Right lobe of liver (tissue), 6 donors: ENCODE results near the gene SMIM23. TPM values are rescaled to one million over a fixed set of nuclear protein-coding genes. Genes with fewer than 3 reads are reported as not detected.

ENCODE experiments used
- ATAC-seq, 4 donors: fragments of 200-7000 bp; cut with Tn5 transposase; one replicate each; pipeline ENCODE4 v1.9.1; 2020; ENCODE audit warnings: mild to moderate bottlenecking in 4 of 4, moderate library complexity in 4 of 4
- DNase-seq, 3 donors: peaks; one replicate each; pipeline ENCODE4 v3.0.0-alpha.2; 2020
- H3K27ac ChIP-seq, 3 donors: fragments of 200-600 bp; one replicate each; pipeline ENCODE4 v1.8.0; 2022
- H3K27me3 ChIP-seq, 2 donors: fragments of 200-600 bp; one replicate each; pipeline ENCODE4 v1.8.0; 2022
- H3K36me3 ChIP-seq, 4 donors: fragments of 200-600 bp; sonication (generic) in 1 of 4; one replicate each; pipeline versions ENCODE4 v1.5.1 to v1.8.0; 2017 to 2022; ENCODE audit warnings: control low read depth in 1 of 4
- H3K4me1 ChIP-seq, 4 donors: fragments of 200-600 bp; sonication (generic) in 1 of 4; one replicate each; pipeline versions ENCODE4 v1.5.1 to v1.8.0; 2017 to 2022; ENCODE audit warnings: control low read depth in 1 of 4
- H3K4me3 ChIP-seq, 3 donors: fragments of 200-600 bp; one replicate each; pipeline ENCODE4 v1.8.0; 2022
- H3K9me3 ChIP-seq, 4 donors: fragments of 200-600 bp; sonication (generic) in 1 of 4; one replicate each; pipeline versions ENCODE4 v1.5.1 to v1.8.0; 2017 to 2022; ENCODE audit warnings: control low read depth in 1 of 4
- CTCF ChIP-seq, 4 donors: fragments of 200-600 bp in 3 of 4; fragments of 450-650 bp in 1 of 4; IDR thresholded peaks; one replicate each; pipeline versions ENCODE4 v1.5.1 to v1.8.0; 2016 to 2022; ENCODE audit warnings: antibody characterized with exemption in 4 of 4, mild to moderate bottlenecking in 2 of 4
- POLR2A ChIP-seq: fragments of 450-650 bp; IDR thresholded peaks from one replicate; pipeline ENCODE4 v1.6.1; 2017; ENCODE audit warnings: antibody characterized with exemption, mild to moderate bottlenecking
- WGBS: methylation state at CpG from one replicate; pipeline ENCODE4 v1.1.6; 2018; ENCODE audit warnings: low coverage, low lambda C conversion rate; ENCODE audit not compliant: insufficient coverage; ENCODE audit errors: missing lambda C conversion rate; 5-methylcytosine and 5-hydroxymethylcytosine counted together
- intact Hi-C, 2 donors: fragments of 100-400 bp; cut with DNase I; formaldehyde crosslinking; loops; one replicate each; pipeline versions ENCODE4 v1.11.2 to v1.14.1; 2022
- total RNA-seq, 6 experiments: library from RNA; depleted of rRNA in 2 of 6; stranded (reverse); fragments of >200 nt in 2 of 6; fragmentation: NEBNext Ultra II Directional in 3 of 6; extraction: Animal tissue kit (Norgen Biotek cat#: 25700) in 3 of 6; gene quantifications; one replicate each; pipeline versions ENCODE4 v1.1.0 to v1.2.4, GENCODE V29; 2016 to 2023
- donor health status: DM: no; HTN: yes; CAD: no.
- donor health status: DM: no; HTN: no; CAD: no.
- donor health status: DM: no; HTN: no; CAD: no.
- donor health status: DM: no; HTN: yes; CAD: no.
- donor health status: DM: no; HTN: yes; CAD: no.

Gene SMIM23
- total RNA-seq, 6 experiments from 2014 or later, result not detected

GRCh38 chr5:171838066-171838465 lies 52.4 kb downstream of the SMIM23 start:
- ATAC-seq, result no peak
- Histone ChIP-seq H3K27me3 (no peaks in the 10 kb centered on the region), H3K4me1 (no peaks in the 10 kb centered on the region), H3K4me3 (no peak overlapping the region), H3K27ac (no peak overlapping the region), H3K36me3 (no peaks in the 10 kb centered on the region), H3K9me3 (no peaks in the 10 kb centered on the region)
- DNase-seq, result no peak
- intact Hi-C loops, result no loop called here
- TF ChIP-seq POLR2A (no peak), CTCF (IDR thresholded peaks at IDR 0.05) (no peak)
- WGBS, result 50% methylated on average over 2 of the region's 12 CpGs

- DNase-seq (no peak), ATAC-seq (no peak)
- intact Hi-C loops, result no loop called here
- Histone ChIP-seq H3K4me3 (no peak overlapping the region), H3K36me3 (no peaks in the 10 kb centered on the region), H3K9me3 (no peaks in the 10 kb centered on the region), H3K27me3 (no peaks in the 10 kb centered on the region), H3K4me1 (no peaks in the 10 kb centered on the region), H3K27ac (no peak overlapping the region)
- TF ChIP-seq CTCF (IDR thresholded peaks at IDR 0.05) (no peak), POLR2A (no peak)
- 40% methylated on average over 2 of the region's 2 CpGs for WGBS
Measured at GRCh38 chr5:171839112-171839511, 53.5 kb downstream of the SMIM23 start.

GRCh38 chr5:171840066-171840465 lies 54.4 kb downstream of the SMIM23 start:
- WGBS, result 0% methylated on average over 1 of the region's 2 CpGs
- H3K4me3 ChIP-seq, result no peak overlapping the region

More at GRCh38 chr5:171840066-171840465, 54.4 kb downstream of the SMIM23 start:
- H3K27me3 ChIP-seq, result no peaks in the 10 kb centered on the region
- no peaks in the 10 kb centered on the region for H3K36me3 ChIP-seq
- no peak for ATAC-seq
- H3K9me3 ChIP-seq, result no peaks in the 10 kb centered on the region
- intact Hi-C loops, result no loop called here
- no peak for TF ChIP-seq CTCF (IDR thresholded peaks at IDR 0.05)
- TF ChIP-seq POLR2A, result no peak
- no peaks in the 10 kb centered on the region for H3K4me1 ChIP-seq
- no peak overlapping the region for H3K27ac ChIP-seq
- no peak for DNase-seq

Other genes with a start within 250 kb of the SMIM23 start
- 10 to 100 TPM; 19.9 to 35.9 (median 28.4) TPM for gene FBXW11, start 220.8 kb downstream of the SMIM23 start, total RNA-seq